ENCODE data around the gene CXCL6. TPM values are rescaled to one million over a fixed set of nuclear protein-coding genes. Genes with fewer than 3 reads are reported as not detected.
A peak's percentile ranks its signal among the peaks of the same experiment; 100 is the strongest.

The CXCL6 gene
- polyA plus RNA-seq, 1 donor from 2014 or later: not detected

GRCh38 chr4:73869130-73870055 is 32.9 kb downstream of the CXCL6 start, which contains the start of gene CXCL1:
Gene CXCL1 (plus strand): TSS chr4:73869393. CDS start chr4:73869471, 78 bp downstream.
- Mint-ChIP-seq H3K27me3 (peaks cover 19% of the 10 kb centered on the region), H3K36me3 (no peaks in the 10 kb centered on the region), H3K4me1 (no peaks in the 10 kb centered on the region), H3K27ac (peak within 1 kb of the TSS in 1 of 3 donors; percentile 22), H3K4me3 (no peak within 1 kb of the TSS), H3K9me3 (no peaks in the 10 kb centered on the region)

- Mint-ChIP-seq H3K4me3 (no peak overlapping the region), H3K9me3 (no peaks in the 10 kb centered on the region), H3K27ac (no peak overlapping the region), H3K36me3 (no peaks in the 10 kb centered on the region), H3K27me3 (peaks cover 19% of the 10 kb centered on the region), H3K4me1 (no peaks in the 10 kb centered on the region)
These were observed 33.8 kb downstream of the CXCL6 start for GRCh38 chr4:73870260-73870659.

- Mint-ChIP-seq H3K4me3 (no peak overlapping the region), H3K9me3 (no peaks in the 10 kb centered on the region), H3K4me1 (no peaks in the 10 kb centered on the region)
These were observed 34.3 kb downstream of the CXCL6 start for GRCh38 chr4:73870768-73871167.

GRCh38 chr4:73871511-73872310 is 35.2 kb downstream of the CXCL6 start:
- Mint-ChIP-seq H3K27ac (no peak overlapping the region), H3K4me3 (no peak overlapping the region), H3K36me3 (no peaks in the 10 kb centered on the region), H3K9me3 (no peaks in the 10 kb centered on the region), H3K27me3 (peaks cover 19% of the 10 kb centered on the region), H3K4me1 (no peaks in the 10 kb centered on the region)

More at GRCh38 chr4:73870768-73871167, 34.3 kb downstream of the CXCL6 start:
- H3K36me3 Mint-ChIP-seq: no peaks in the 10 kb centered on the region
- H3K27ac Mint-ChIP-seq: no peak overlapping the region
- peaks cover 19% of the 10 kb centered on the region for H3K27me3 Mint-ChIP-seq

- Mint-ChIP-seq H3K9me3 (no peaks in the 10 kb centered on the region), H3K27ac (no peak overlapping the region), H3K27me3 (peaks cover 19% of the 10 kb centered on the region), H3K36me3 (no peaks in the 10 kb centered on the region), H3K4me1 (no peaks in the 10 kb centered on the region), H3K4me3 (no peak overlapping the region)
These were observed 36.0 kb downstream of the CXCL6 start for GRCh38 chr4:73872316-73873108.

GRCh38 chr4:73874386-73874785 is 37.9 kb downstream of the CXCL6 start:
- Mint-ChIP-seq H3K4me1 (no peaks in the 10 kb centered on the region), H3K4me3 (no peak overlapping the region), H3K9me3 (peaks cover 0 to 4% (median 0%) of the 10 kb centered on the region in 3 donors), H3K36me3 (no peaks in the 10 kb centered on the region), H3K27ac (no peak overlapping the region), H3K27me3 (peaks cover 5% of the 10 kb centered on the region)

GRCh38 chr4:73875401-73875800 is 38.9 kb downstream of the CXCL6 start:
- Mint-ChIP-seq H3K9me3 (peaks cover 0 to 4% (median 0%) of the 10 kb centered on the region in 3 donors), H3K27ac (no peak overlapping the region), H3K4me3 (no peak overlapping the region), H3K27me3 (no peaks in the 10 kb centered on the region), H3K4me1 (no peaks in the 10 kb centered on the region), H3K36me3 (no peaks in the 10 kb centered on the region)

- Mint-ChIP-seq H3K27ac (no peak overlapping the region), H3K4me1 (no peaks in the 10 kb centered on the region)
These were observed 46.8 kb downstream of the CXCL6 start for GRCh38 chr4:73883306-73883705.

GRCh38 chr4:73885574-73886267 is 49.2 kb downstream of the CXCL6 start:
- Mint-ChIP-seq H3K4me3 (no peak overlapping the region), H3K9me3 (no peaks in the 10 kb centered on the region), H3K4me1 (no peaks in the 10 kb centered on the region), H3K27me3 (no peaks in the 10 kb centered on the region), H3K27ac (no peak overlapping the region), H3K36me3 (no peaks in the 10 kb centered on the region)

More at GRCh38 chr4:73883306-73883705, 46.8 kb downstream of the CXCL6 start:
- no peak overlapping the region for H3K4me3 Mint-ChIP-seq
- peaks cover 0 to 4% (median 0%) of the 10 kb centered on the region in 3 donors for H3K9me3 Mint-ChIP-seq
- no peaks in the 10 kb centered on the region for H3K27me3 Mint-ChIP-seq
- no peaks in the 10 kb centered on the region for H3K36me3 Mint-ChIP-seq

Other genes starting within 250 kb of the CXCL6 start
- gene RASSF6, start 216.2 kb upstream of the CXCL6 start, polyA plus RNA-seq: 10.8 TPM
- 0.74 TPM for gene CXCL8, start 96.1 kb upstream of the CXCL6 start, polyA plus RNA-seq
- not detected for gene PF4V1, start 16.6 kb downstream of the CXCL6 start, polyA plus RNA-seq
- not detected for gene CXCL1, start 32.7 kb downstream of the CXCL6 start, polyA plus RNA-seq
- 16.3 TPM for gene PF4, start 145.3 kb downstream of the CXCL6 start, polyA plus RNA-seq
- 65.7 TPM for gene PPBP, start 151.5 kb downstream of the CXCL6 start, polyA plus RNA-seq
- 0.38 TPM for gene CXCL5, start 162.0 kb downstream of the CXCL6 start, polyA plus RNA-seq
- gene CXCL3, start 202.0 kb downstream of the CXCL6 start, polyA plus RNA-seq: not detected

Measured in IgD-negative memory B cell (primary cell).